HG03460 (cell line): ENCODE measurements around the gene PXDC1.
"Not testable (repeated sequence)": the region's sequence is repeated elsewhere in the genome, so short reads cannot be mapped to it uniquely, and the experiment has no call there.

Experiments
- ATAC-seq: cut with Tn5 transposase; IDR thresholded peaks from one replicate; pipeline ENCODE4 v1.9.1; 2021; ENCODE audit not compliant: unreplicated experiment

Gene PXDC1

GRCh38 chr6:3784423-3784822 is 32.9 kb upstream of the PXDC1 start:
- ATAC-seq, result no peak

- no peak for ATAC-seq
These were observed 31.6 kb upstream of the PXDC1 start for GRCh38 chr6:3782876-3783832.

- ATAC-seq, result no peak
These were observed 30.0 kb upstream of the PXDC1 start for GRCh38 chr6:3781504-3781903.

GRCh38 chr6:3779574-3779849 is 28.0 kb upstream of the PXDC1 start:
- ATAC-seq, result no peak

DNA sequence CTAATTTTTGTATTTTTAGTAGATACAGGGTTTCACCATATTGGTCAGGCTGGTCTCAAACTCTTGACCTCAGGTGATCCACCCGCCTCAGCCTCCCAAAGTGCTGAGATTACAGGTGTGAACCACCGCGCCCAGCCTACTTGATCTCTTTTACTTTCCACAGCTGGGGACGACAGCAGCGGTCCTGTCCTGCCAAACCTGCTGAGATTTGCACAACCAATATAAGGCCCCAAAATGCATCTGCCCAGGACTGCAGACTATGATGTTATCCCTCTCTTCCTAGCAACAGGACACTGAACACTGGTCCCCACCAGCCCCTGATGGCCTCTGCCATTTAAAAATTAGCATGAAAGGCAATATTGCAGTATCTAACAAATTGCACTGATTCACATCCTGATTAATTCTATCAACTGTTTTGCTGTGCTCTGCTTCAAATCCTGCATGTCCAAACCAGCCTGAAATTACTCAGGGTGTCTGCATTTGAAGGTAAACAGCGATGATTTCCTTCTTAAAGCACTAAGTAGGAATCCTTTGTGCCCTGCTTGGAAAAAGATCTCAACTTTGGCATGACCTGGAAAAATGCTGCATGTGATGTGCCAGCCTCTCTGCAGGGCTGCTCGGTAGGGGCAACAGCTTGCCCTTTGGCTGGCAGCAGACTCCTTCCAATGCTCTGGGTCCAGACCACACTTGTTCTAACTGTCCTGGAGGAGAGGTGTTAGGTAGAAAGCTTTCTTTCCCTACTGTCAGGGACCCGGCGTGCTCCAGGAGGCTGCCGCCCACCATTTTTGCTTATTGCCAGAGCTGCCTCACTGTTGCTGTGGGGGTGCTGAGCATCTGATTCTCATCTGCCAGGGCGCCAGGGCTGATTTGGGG is 27.4 kb upstream of the PXDC1 start:
- ATAC-seq, result no peak

DNA sequence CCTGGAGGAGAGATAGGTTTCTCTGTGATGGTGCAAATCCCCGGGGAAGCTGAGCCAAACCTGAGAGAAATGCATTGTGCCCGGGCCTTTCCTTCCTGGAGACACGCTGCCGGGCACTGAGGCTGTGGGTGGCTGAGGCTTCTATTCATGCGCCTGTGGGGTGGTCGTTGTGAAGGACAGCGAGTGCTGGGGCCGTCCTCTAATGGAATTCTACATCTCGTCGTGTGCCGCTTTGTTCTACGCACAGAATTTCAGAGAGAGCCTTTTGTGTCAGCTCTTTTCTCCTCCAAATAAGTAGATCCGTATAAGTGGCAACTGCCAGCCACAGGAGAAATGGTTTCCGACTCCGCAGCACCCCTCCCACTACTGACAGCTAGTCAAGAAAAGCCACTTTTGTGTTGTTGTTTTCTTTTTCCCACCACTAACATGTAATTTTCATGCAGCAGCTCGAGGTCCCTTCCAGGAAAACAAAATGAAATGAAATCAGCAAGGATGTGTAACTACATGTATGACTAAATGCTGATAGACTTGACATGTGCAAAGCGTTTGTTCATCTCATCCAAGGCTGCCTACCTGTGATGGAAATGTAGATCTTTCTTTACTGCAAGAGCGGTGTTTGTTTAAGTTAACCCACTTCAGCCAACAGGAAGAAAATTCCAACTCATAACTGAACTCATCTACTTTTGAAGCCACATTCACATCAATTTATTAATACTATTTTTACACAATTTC is 26.4 kb upstream of the PXDC1 start:
- no peak for ATAC-seq

DNA sequence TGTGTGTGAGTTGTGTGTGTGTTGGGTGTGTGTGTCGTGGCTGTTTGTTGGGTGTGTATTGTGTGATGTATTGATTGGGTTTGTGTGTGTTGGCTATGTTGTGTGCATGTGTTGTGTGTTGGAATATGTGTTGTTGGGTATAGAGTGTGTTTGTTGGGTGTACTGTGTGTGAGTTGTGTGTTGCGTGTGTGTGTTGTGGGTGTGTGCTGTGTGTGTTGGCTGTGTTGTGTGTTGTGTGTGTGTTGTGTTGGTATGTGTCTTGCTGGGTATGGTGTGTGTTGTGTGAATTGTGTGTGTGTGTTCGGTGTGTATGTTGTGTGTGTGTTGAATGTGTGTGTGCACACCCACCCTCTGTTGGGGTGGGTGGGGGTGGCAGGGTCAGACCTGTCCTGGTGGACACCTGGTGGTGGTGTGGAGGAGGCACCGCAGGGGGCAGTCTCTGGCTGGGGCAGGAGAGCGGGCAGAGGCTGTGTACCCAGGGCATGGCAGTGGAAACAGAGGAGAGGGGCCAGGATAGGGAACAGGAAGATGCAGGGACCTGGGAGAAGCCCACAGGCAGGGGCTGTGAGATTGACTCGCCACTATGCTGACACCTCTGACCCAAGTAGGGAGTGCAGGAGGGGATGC is 25.5 kb upstream of the PXDC1 start:
- ATAC-seq, result no peak

DNA sequence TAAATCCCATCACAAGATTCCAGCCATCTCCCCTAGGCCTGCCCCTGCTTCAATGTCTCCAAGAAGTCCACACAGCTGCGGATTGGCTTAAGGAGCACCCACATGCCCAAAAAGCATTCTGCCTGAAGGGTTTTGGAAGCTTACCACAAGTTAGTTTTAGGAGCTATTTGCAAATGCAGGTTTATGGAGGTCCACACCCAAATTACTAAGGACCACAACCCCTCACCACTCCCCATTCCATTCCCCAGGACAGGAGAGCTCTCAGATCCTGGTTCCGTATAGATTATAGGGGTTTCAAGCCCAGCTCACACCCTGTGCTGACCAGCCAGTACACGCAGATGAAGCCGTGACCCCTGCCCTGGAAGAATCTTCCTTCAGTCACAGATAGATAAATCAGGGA is 24.3 kb upstream of the PXDC1 start:
- ATAC-seq, result no peak

GRCh38 chr6:3775386-3775785 is 23.9 kb upstream of the PXDC1 start:
- no peak for ATAC-seq

- ATAC-seq, result no peak
These were observed 22.3 kb upstream of the PXDC1 start for GRCh38 chr6:3773678-3774298.

DNA sequence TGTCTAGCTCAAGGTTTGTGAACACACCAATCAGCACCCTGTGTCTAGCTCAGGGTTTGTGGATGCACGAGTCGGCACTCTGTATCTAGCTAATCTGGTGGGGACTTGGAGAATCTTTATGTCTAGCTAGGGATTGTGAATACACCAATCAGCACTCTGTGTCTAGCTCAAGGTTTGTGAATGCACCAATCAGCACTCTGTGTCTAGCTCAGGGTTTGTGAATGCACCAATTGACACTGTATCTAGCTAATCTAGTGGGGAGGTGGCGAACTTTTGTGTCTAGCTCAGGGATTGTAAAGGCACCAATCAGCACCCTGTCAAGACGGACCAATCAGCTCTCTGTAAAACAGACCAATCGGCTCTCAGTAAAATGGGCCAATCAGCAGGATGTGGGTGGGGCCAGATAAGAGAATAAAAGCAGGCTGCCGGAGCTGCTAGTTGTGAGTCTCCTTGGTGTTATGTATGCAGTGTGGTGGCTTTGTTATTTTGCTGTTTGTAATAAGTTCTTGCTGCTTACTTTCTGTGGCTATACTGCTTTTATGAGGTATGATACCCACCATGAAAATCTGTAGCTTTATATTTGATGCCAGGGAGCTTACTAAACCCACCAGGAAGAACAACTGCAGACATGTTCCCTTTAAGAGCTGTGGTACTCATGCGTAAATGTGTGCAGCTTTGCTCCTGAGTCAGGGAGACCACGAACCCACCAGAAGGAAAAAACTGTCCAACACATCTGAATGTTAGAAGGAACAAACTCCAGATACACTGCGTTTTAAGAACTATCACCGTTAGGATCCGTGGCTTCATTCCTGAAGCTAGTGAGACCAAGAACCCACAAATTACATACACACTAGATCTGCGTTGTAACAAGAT is 20.9 kb upstream of the PXDC1 start:
- not testable (repeated sequence) for ATAC-seq

DNA sequence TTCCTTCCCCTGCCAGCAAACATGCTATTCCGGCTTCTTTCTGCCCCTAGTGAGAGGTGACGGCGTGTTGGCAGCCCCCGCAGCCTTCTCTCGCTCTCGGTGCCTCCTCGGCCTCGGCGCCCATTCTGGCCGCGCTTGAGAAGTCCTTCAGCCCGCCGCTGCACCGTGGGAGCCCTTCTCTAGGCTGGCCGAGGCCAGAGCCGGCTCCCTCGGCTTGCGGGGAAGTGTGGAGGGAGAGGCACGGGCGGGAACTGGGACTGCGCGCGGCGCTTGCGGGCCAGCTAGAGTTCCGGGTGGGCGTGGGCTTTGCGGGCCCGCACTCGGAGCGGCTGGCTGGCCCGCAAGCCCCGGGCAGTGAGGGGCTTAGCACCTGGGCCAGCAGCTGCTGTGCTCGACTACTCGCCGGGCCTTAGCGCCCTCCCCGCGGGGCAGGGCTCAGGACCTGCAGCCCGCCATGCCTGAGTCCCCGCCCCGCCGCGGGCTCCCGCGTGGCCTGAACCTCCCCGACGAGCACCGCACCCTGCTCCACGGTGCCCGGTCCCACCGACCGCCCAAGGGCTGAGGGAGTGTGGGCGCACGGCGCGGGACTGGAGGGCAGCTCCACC is 20.0 kb upstream of the PXDC1 start:
- ATAC-seq, result no peak

- no peak for ATAC-seq
These were observed 18.7 kb upstream of the PXDC1 start for GRCh38 chr6:3770023-3770720.

GRCh38 chr6:3769610-3770009 is 18.1 kb upstream of the PXDC1 start:
- no peak for ATAC-seq

DNA sequence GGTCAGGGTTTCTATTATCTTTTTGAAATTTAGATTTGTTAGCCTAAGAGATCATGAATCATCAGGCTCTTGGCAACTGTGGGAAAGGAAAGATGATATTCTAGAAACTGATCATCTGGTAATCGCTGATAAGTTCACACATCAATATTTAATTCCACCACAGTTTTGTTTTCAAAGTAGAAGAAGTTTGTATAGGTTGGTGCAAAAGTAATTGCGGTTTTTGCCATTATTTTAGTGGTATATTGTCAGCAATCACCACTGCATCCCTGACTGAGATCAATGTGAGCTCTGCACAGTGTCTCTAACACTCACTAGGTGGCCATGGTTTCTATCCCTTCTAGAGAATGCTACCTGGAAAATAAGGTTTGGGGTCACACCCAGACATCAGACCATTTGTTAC is 17.0 kb upstream of the PXDC1 start:
- no peak for ATAC-seq

- ATAC-seq, result not testable (repeated sequence)
These were observed 16.0 kb upstream of the PXDC1 start for GRCh38 chr6:3767483-3767882.

DNA sequence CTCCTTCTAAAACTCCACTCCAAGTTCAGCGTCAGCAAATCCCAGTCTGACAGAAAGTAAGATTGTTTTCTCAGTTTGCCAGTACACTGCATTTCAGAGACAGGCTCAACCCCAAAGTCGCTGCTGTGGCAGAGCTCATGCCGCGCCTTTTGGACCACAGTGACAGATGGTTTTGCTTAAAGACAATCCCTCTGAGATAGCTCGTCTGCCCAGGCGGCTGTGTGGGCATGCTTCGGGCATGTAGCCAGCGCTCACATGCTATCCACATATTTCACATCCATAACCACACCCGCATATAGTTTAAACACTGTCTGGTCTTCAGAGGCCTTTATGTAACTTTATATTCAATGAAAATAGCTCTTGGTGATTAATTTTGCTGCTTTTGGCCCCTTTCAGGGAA is 14.7 kb upstream of the PXDC1 start:
- ATAC-seq, result no peak

- ATAC-seq, result no peak
These were observed 13.9 kb upstream of the PXDC1 start for GRCh38 chr6:3765415-3765814.
